ENCODE results near the gene VIT.

VIT gene

GRCh38 chr2:36834203-36834602, 137.7 kb downstream of the VIT start:
- Mint-ChIP-seq H3K4me3 (no peak overlapping the region), H3K4me1 (ENCODE audit: low read depth) (no peaks in the 10 kb centered on the region), H3K27me3 (no peaks in the 10 kb centered on the region), H3K27ac (no peak overlapping the region), H3K36me3 (ENCODE audit: low read depth) (no peaks in the 10 kb centered on the region), H3K9me3 (peaks cover 9% of the 10 kb centered on the region)
- intact Hi-C loops (cut with micrococcal nuclease) = no loop called here

DNA sequence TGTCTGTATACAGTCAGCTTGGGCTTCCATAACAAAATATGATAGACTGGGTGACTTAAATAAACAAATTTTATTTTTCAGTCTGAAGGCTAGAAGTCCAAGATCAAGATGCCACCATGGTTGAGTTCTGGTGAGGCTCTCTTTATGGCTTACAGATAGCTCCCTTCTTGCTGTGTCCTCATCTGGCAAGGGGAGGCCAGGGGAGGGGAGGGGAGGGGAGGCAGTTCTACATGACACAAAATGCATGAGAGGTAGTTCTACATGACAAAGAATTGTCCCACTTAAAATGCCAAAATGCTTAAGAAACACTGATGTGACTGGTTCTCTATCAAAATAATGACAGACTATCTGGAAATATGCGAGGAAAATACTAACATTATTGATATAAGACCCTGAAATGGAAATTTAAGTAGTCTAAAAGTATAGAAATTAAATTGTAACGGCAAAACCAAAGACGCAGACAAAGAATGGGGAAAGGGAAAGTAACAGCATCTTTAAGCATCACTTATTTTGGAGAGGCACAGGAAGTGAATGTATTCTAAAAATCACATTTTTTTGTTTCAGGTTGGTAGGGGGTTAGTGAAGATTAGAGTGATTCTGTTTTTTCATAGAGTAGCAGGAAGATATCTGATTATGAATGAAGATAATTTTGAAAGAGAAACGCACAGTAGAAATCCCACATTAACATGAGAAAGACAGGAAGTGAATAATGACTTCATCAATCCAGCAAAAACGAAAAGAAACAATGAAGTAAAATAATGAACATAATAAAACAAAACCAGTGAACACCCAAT, 138.4 kb downstream of the VIT start:
- peaks cover 9% of the 10 kb centered on the region for H3K9me3 Mint-ChIP-seq
- H3K4me3 Mint-ChIP-seq = no peak overlapping the region
- no peaks in the 10 kb centered on the region for H3K27me3 Mint-ChIP-seq
- no peaks in the 10 kb centered on the region for H3K36me3 Mint-ChIP-seq (ENCODE audit: low read depth)
- intact Hi-C loops (cut with micrococcal nuclease) = no loop called here
- no peak overlapping the region for H3K27ac Mint-ChIP-seq
- H3K4me1 Mint-ChIP-seq (ENCODE audit: low read depth) = no peaks in the 10 kb centered on the region

DNA sequence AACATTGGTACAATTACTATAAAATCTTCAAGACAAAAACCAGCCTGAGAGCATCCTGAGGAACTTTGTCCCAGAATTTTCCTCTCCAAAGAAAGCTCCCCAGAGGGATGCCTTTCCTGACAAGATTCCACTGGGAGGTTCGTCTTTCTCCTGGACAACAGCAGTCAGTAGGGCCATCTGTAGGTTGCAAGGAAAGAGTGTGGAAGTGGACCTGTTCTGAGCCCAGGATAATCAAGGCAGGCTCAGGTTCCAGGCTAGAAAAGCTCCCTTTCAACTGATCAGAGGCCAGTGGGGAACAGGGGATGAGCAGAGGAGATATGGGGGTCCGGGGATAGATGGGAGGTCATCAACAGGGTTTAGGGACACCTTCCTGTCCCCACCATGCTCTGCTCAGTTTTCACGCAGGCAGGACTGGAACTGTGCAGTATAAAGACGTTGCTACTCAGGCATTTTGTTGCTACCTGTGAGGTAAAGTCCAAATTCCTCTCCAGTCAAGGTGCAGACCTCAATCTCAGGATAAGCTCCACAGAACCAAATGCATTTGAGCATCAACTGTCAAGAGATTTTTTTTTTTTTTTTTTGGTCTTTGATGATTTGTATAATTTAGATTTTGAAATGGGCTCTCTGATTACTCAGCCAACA, 143.6 kb downstream of the VIT start:
- Mint-ChIP-seq H3K27ac (no peak overlapping the region), H3K4me1 (ENCODE audit: low read depth) (no peaks in the 10 kb centered on the region), H3K36me3 (ENCODE audit: low read depth) (peaks cover 20% of the 10 kb centered on the region), H3K4me3 (no peak overlapping the region), H3K9me3 (no peaks in the 10 kb centered on the region), H3K27me3 (no peaks in the 10 kb centered on the region)
- intact Hi-C loops (cut with micrococcal nuclease) = no loop called here

- intact Hi-C loops (cut with micrococcal nuclease) = no loop called here
- no peaks in the 10 kb centered on the region for H3K9me3 Mint-ChIP-seq
- H3K4me3 Mint-ChIP-seq = no peak overlapping the region
- no peak overlapping the region for H3K27ac Mint-ChIP-seq
- no peaks in the 10 kb centered on the region for H3K4me1 Mint-ChIP-seq (ENCODE audit: low read depth)
- H3K27me3 Mint-ChIP-seq = no peaks in the 10 kb centered on the region
- H3K36me3 Mint-ChIP-seq (ENCODE audit: low read depth) = peaks cover 38% of the 10 kb centered on the region
Observed at GRCh38 chr2:36843838-36844237, 147.3 kb downstream of the VIT start.

DNA sequence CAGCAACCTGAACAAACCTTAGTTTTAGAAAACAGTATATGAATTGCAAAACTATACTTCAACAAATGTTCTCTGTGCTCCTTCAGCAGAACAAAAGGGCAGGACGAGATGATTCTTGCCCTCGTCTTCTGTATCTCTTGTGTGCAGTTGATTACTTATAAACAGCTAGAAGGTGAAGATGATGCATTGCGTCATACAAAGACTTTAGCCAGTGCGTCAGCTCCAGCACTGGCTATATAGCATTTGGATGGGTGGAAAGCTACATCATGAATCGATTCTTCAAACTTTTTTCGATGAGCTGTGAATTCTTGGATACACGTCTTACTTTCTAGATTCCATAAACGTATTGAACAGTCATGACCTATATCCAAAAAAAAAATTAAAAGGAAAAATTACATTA, 152.8 kb downstream of the VIT start:
- H3K4me3 Mint-ChIP-seq = no peak overlapping the region
- intact Hi-C loops (cut with micrococcal nuclease) = no loop called here
- H3K36me3 Mint-ChIP-seq (ENCODE audit: low read depth) = peaks cover 68% of the 10 kb centered on the region
- no peak overlapping the region for H3K27ac Mint-ChIP-seq
- H3K4me1 Mint-ChIP-seq (ENCODE audit: low read depth) = no peaks in the 10 kb centered on the region
- no peaks in the 10 kb centered on the region for H3K9me3 Mint-ChIP-seq
- no peaks in the 10 kb centered on the region for H3K27me3 Mint-ChIP-seq

DNA sequence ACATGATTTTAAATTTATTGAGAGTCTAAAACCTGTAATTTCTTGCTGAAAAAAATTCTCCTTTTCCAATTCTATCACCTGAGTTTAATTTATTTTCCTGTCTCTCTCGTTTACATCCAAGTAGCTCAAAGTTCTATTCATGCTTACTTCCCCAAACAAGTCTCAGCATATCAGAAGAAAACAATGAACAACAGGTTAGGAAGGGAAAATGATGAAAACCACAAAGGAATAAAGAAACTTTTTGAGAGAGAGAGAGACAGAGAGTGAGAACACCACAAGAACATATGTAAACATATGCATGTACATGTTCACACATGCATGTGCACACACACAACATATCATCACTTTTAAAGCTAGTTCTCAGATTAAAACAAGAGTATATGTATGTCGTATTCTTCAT, 157.7 kb downstream of the VIT start:
- H3K4me3 Mint-ChIP-seq = no peak overlapping the region
- intact Hi-C loops (cut with micrococcal nuclease) = no loop called here
- H3K27ac Mint-ChIP-seq = no peak overlapping the region
- no peaks in the 10 kb centered on the region for H3K9me3 Mint-ChIP-seq
- H3K36me3 Mint-ChIP-seq (ENCODE audit: low read depth) = peaks cover 79% of the 10 kb centered on the region
- H3K27me3 Mint-ChIP-seq = no peaks in the 10 kb centered on the region
- peaks cover 9% of the 10 kb centered on the region for H3K4me1 Mint-ChIP-seq (ENCODE audit: low read depth)

GRCh38 chr2:36855429-36855828, 158.9 kb downstream of the VIT start:
- Mint-ChIP-seq H3K4me3 (no peak overlapping the region), H3K36me3 (ENCODE audit: low read depth) (peaks cover 79% of the 10 kb centered on the region), H3K27ac (no peak overlapping the region), H3K27me3 (no peaks in the 10 kb centered on the region), H3K4me1 (ENCODE audit: low read depth) (peaks cover 9% of the 10 kb centered on the region), H3K9me3 (no peaks in the 10 kb centered on the region)
- intact Hi-C loops (cut with micrococcal nuclease) = no loop called here

DNA sequence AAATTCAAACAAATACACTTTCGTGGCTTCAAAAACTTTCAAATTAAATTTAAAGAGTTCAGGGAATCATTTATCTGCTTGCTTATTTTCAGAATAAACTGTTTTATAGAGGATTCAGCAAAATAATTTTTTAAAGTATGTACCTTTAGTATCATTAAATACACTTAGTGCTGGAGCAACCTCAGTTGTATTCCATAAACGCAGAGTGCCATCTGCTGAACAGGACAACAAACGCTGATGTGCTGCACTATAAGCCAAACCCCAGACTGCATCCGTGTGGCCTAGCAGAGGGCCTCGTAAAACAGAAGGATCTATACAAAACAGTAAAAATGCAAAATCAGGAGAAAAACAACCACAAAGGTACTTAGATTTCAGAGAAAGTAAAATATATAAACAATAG, 161.2 kb downstream of the VIT start:
- Mint-ChIP-seq H3K4me3 (no peak overlapping the region), H3K4me1 (ENCODE audit: low read depth) (peaks cover 9% of the 10 kb centered on the region), H3K9me3 (no peaks in the 10 kb centered on the region), H3K27me3 (no peaks in the 10 kb centered on the region), H3K27ac (no peak overlapping the region), H3K36me3 (ENCODE audit: low read depth) (peaks cover 72% of the 10 kb centered on the region)
- intact Hi-C loops (cut with micrococcal nuclease) = no loop called here

DNA sequence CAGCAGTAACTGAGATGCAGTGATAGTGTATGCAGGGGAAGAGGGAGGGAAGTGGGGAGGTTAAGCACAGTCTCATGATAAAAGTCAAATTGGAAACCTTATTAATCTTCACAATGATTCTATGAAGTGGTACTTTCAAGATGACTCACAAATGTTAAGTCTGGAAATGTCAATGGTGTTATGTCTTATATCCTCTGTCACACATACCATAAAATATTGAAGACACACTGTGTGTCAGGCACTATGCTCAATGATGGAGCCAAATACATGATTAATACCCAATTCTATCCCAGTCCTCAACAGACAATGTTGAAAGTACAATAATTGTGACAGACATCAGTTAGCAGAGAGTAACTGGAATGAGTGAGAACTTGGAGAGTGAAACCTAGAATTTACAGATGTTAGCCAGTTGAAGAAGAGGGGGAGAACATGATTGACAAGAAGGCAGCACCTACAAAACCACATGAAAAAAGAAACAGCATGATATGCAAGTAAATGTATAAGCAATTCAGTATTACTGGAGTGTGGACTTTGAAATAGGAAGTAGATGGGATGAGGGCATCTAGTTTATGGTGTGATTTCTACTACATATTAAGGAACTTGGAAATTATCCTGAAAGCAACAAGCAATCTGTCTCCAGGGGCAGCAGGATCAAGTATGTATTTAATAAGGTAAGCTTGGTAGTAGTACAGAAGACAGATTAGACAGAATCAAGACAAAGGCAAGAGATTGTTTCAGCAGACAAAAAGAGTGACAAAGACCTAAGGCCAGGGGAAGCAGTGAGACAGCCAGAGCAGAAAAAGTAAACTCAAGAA, 162.3 kb downstream of the VIT start:
- H3K9me3 Mint-ChIP-seq = no peaks in the 10 kb centered on the region
- intact Hi-C loops (cut with micrococcal nuclease) = no loop called here
- no peak overlapping the region for H3K4me3 Mint-ChIP-seq
- H3K27ac Mint-ChIP-seq = peak overlapping the region; percentile 0
- peaks cover 72% of the 10 kb centered on the region for H3K36me3 Mint-ChIP-seq (ENCODE audit: low read depth)
- H3K27me3 Mint-ChIP-seq = no peaks in the 10 kb centered on the region
- peaks cover 9% of the 10 kb centered on the region for H3K4me1 Mint-ChIP-seq (ENCODE audit: low read depth)

GRCh38 chr2:36859366-36859792, 162.9 kb downstream of the VIT start:
- intact Hi-C loops (cut with micrococcal nuclease) = no loop called here
- Mint-ChIP-seq H3K4me1 (ENCODE audit: low read depth) (peaks cover 9% of the 10 kb centered on the region), H3K27me3 (no peaks in the 10 kb centered on the region), H3K36me3 (ENCODE audit: low read depth) (peaks cover 72% of the 10 kb centered on the region), H3K4me3 (no peak overlapping the region), H3K9me3 (no peaks in the 10 kb centered on the region), H3K27ac (peak overlapping the region; percentile 0)

GRCh38 chr2:36861896-36862295, 165.4 kb downstream of the VIT start:
- H3K4me1 Mint-ChIP-seq (ENCODE audit: low read depth) = peaks cover 9% of the 10 kb centered on the region
- no peaks in the 10 kb centered on the region for H3K9me3 Mint-ChIP-seq
- H3K27ac Mint-ChIP-seq = no peak overlapping the region
- peaks cover 88% of the 10 kb centered on the region for H3K36me3 Mint-ChIP-seq (ENCODE audit: low read depth)
- no peaks in the 10 kb centered on the region for H3K27me3 Mint-ChIP-seq
- intact Hi-C loops (cut with micrococcal nuclease) = no loop called here
- H3K4me3 Mint-ChIP-seq = no peak overlapping the region
